Smooth muscle cell (in vitro differentiated cells): ENCODE measurements around the gene HSD17B3. TPM values are rescaled to one million over a fixed set of nuclear protein-coding genes. Genes with fewer than 3 reads are reported as not detected.

Source experiments
- DNase-seq: peaks from one replicate; lab custom pipeline; 2025; ENCODE audit not compliant: unreplicated experiment; lab: John Stamatoyannopoulos, UW
- H2AFZ ChIP-seq: fragments of 200-600 bp; sonication (generic); 2 replicates; pipeline ENCODE4 v1.6.0; 2016; ENCODE audit warnings: antibody characterized with exemption, low read depth, mild to moderate bottlenecking
- H3F3A ChIP-seq: fragments of 200-600 bp; sonication (generic); 2 replicates; pipeline ENCODE4 v1.6.0; 2017; ENCODE audit warnings: antibody characterized with exemption, low read depth
- H3K27ac ChIP-seq: fragments of 200-600 bp; sonication (generic); 2 replicates; pipeline ENCODE4 v1.5.1; 2016; ENCODE audit warnings: low read depth, mild to moderate bottlenecking
- H3K27me3 ChIP-seq: fragments of 200-600 bp; sonication (generic); 2 replicates; pipeline ENCODE4 v1.6.1; 2016; ENCODE audit warnings: low read depth, mild to moderate bottlenecking
- H3K36me3 ChIP-seq: fragments of 200-600 bp; sonication (generic); 2 replicates; pipeline ENCODE4 v1.5.1; 2016; ENCODE audit warnings: low read depth
- H3K4me1 ChIP-seq: fragments of 200-600 bp; sonication (generic); 2 replicates; pipeline ENCODE4 v1.5.1; 2016; ENCODE audit warnings: low read depth
- H3K4me2 ChIP-seq: fragments of 200-600 bp; sonication (generic); 2 replicates; pipeline ENCODE4 v1.6.0; 2016; ENCODE audit warnings: mild to moderate bottlenecking
- H3K4me3 ChIP-seq: fragments of 200-600 bp; sonication (generic); 2 replicates; pipeline ENCODE4 v1.5.1; 2016; ENCODE audit warnings: mild to moderate bottlenecking
- H3K79me2 ChIP-seq: fragments of 200-600 bp; sonication (generic); 2 replicates; pipeline ENCODE4 v1.6.0; 2016; ENCODE audit warnings: low read depth, mild to moderate bottlenecking
- H3K9ac ChIP-seq: fragments of 200-600 bp; sonication (generic); 2 replicates; pipeline ENCODE4 v1.6.0; 2016; ENCODE audit warnings: low read depth
- H3K9me3 ChIP-seq: fragments of 200-600 bp; sonication (generic); replicated peaks from 2 replicates; pipeline ENCODE4 v1.5.1; 2016; ENCODE audit warnings: low read depth
- H4K20me1 ChIP-seq: fragments of 200-600 bp; sonication (generic); 2 replicates; pipeline ENCODE4 v1.6.0; 2016; ENCODE audit warnings: low read depth
- WGBS: methylation state at CpG from one replicate; pipeline ENCODE4 v1.1.7; 2016; ENCODE audit warnings: low lambda C conversion rate; 5-methylcytosine and 5-hydroxymethylcytosine counted together
- polyA plus RNA-seq: library from polyadenylated mRNA; unstranded; fragments of >200 nt; fragmentation: Nextera tagmentation; extraction: Ambion mirVana; gene quantifications from 2 replicates; pipeline ENCODE4 v1.2.1, GENCODE V29; 2016
- total RNA-seq: library from RNA; depleted of rRNA; stranded (reverse); fragments of >200 nt; gene quantifications from 2 replicates; pipeline ENCODE4 v1.2.3, GENCODE V29; 2014
- TF ChIP-seq, protein P1 (sequence below): fragments of 200-600 bp; sonication (generic); IDR thresholded peaks from 2 replicates; pipeline ENCODE4 v1.5.1; 2017; ENCODE audit warnings: borderline replicate concordance, mild to moderate bottlenecking, antibody characterized with exemption; ENCODE audit not compliant: insufficient read depth, poor library complexity, severe bottlenecking

HSD17B3 gene
- total and polyA plus RNA-seq, 2 experiments from 2014 or later, result 0.31 to 0.40 TPM

DNA sequence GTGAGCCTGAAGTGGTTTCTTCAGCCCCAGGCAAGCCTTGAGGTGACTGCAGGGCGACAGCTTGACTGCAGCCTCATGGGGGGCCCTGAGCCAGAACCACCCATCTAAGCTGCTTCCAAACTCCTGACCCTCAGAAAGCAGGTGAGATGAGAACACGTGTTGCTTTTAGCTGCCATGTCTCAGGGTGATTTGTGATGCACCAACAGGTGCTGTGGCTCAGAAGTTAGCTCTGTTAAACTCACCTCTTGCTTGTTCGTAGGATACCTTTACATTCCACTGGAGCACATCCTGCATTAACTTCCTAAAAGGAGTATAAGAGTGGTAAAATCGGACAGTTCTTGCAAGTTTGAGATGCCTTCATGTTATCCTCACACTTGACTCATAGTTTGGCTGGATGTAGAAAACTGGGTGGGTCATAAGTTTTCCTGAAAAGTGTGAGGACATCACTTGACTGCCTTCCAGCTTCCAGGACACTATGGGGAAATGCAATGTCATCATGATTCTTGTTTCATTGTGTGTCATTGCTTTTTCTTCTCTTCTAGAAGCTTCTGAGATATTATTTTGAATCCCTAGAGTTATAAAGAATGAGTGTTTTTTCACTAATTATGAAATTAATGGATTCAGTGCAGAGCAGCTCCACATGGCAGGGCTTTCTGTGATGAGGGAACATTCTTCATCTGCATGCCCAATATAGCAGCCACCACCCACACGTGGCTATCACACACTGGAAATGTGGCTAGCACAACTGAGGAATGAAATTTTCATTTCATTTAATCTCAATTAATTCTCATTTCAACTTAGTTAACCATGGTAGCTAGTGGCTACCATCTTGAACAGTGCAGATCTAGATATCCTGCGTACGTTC is 92.3 kb downstream of the HSD17B3 start:
- Histone ChIP-seq H2AFZ (no peak overlapping the region), H3K27ac (no peak overlapping the region), H4K20me1 (no peaks in the 10 kb centered on the region), H3K9ac (no peak overlapping the region), H3K4me1 (no peaks in the 10 kb centered on the region), H3F3A (no peaks in the 10 kb centered on the region), H3K4me2 (no peak overlapping the region), H3K9me3 (no peaks in the 10 kb centered on the region), H3K27me3 (peaks cover 6% of the 10 kb centered on the region), H3K79me2 (no peaks in the 10 kb centered on the region), H3K4me3 (no peak overlapping the region), H3K36me3 (no peaks in the 10 kb centered on the region)
- WGBS, result 90% methylated on average over 7 of the region's 7 CpGs
- DNase-seq, result no peak
- TF ChIP-seq, protein P1, sequence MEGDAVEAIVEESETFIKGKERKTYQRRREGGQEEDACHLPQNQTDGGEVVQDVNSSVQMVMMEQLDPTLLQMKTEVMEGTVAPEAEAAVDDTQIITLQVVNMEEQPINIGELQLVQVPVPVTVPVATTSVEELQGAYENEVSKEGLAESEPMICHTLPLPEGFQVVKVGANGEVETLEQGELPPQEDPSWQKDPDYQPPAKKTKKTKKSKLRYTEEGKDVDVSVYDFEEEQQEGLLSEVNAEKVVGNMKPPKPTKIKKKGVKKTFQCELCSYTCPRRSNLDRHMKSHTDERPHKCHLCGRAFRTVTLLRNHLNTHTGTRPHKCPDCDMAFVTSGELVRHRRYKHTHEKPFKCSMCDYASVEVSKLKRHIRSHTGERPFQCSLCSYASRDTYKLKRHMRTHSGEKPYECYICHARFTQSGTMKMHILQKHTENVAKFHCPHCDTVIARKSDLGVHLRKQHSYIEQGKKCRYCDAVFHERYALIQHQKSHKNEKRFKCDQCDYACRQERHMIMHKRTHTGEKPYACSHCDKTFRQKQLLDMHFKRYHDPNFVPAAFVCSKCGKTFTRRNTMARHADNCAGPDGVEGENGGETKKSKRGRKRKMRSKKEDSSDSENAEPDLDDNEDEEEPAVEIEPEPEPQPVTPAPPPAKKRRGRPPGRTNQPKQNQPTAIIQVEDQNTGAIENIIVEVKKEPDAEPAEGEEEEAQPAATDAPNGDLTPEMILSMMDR, result no peak

DNA sequence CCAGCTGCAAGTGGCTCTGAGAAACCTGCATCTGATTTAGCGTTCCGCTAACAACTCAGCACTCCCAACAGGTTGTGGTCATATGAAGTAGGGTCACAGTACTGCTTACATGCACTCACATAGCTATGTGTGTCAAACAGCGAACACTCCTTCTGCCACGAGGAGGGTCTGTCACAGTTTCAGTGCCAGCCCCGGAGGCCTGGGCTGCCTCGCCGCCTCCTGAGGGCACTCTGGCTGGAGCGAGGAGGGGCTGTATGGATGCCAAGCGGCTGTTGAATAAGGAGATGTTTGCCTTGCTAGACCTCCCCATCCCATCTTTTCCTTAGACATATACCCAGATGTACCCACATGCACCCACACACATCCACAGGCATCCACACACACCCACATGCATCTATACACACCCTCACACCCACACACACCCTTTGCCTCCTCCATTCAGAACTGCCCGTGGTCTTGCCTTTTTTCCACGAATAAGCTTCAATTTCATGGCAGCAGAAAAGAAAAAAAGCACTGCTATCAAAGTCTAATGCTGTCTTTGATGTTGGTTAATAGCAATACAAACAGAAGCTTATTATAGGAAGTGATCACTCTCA is 95.7 kb downstream of the HSD17B3 start:
- Histone ChIP-seq H3K9me3 (no peaks in the 10 kb centered on the region), H2AFZ (no peak overlapping the region), H3K36me3 (no peaks in the 10 kb centered on the region), H4K20me1 (no peaks in the 10 kb centered on the region), H3K4me1 (no peaks in the 10 kb centered on the region), H3K4me3 (no peak overlapping the region), H3F3A (no peaks in the 10 kb centered on the region), H3K27ac (no peak overlapping the region), H3K9ac (no peak overlapping the region), H3K4me2 (no peak overlapping the region), H3K79me2 (no peaks in the 10 kb centered on the region), H3K27me3 (peaks cover 4% of the 10 kb centered on the region)
- 93% methylated on average over 11 of the region's 11 CpGs for WGBS
- TF ChIP-seq, protein P1, result no peak
- no peak for DNase-seq

DNA sequence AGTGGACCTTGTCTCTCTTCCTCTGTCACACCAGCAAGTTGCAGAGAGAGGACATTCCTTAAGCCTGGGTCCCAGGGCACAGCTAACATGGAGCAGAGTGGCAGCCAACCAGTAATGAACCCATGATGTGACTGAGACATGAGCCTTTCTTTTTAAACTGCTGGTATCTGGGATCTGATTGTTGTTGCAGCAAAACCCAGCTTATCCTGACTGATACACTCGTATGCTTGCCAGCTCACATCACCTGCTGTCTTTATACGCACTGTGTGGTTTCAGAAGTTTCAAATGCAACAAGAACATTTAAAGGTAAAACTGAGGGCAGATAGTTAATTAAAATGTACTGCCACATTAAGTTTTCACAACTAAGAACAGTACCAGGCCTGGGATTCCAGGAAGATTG is 97.1 kb downstream of the HSD17B3 start:
- Histone ChIP-seq H3K9me3 (no peaks in the 10 kb centered on the region), H3K79me2 (no peaks in the 10 kb centered on the region), H3K4me1 (no peaks in the 10 kb centered on the region), H3K4me2 (no peak overlapping the region), H2AFZ (no peak overlapping the region), H4K20me1 (no peaks in the 10 kb centered on the region), H3K36me3 (no peaks in the 10 kb centered on the region), H3F3A (no peaks in the 10 kb centered on the region), H3K9ac (no peak overlapping the region), H3K27me3 (no peaks in the 10 kb centered on the region), H3K27ac (no peak overlapping the region), H3K4me3 (no peak overlapping the region)
- DNase-seq, result no peak
- WGBS, result 98% methylated on average over 2 of the region's 2 CpGs
- TF ChIP-seq, protein P1, result no peak
